IMR-90 (cell line): ENCODE data around the gene TMEM61. TPM values are rescaled to one million over a fixed set of nuclear protein-coding genes. Genes with fewer than 3 reads are reported as not detected.

ENCODE experiments used
- ATAC-seq: fragments of 200-7000 bp; cut with Tn5 transposase; 2 replicates; pipeline ENCODE4 v1.9.1; 2020; ENCODE audit warnings: low read depth, mild to moderate bottlenecking, moderate library complexity
- BruUV-seq: library from RNA; stranded (reverse); fragments of 400-500 nt; replicated peaks from 2 replicates; lab custom pipeline; 2021; lab: Mats Ljungman, UMichigan
- CTCF ChIA-PET: fragments of 300-600 bp; formaldehyde crosslinking; extraction: SDS; loops from one replicate; lab custom pipeline; 2021; ENCODE audit warnings: antibody characterized with exemption; lab: Yijun Ruan, JAX
- POLR2A ChIA-PET: fragments of 300-600 bp; sonication (Branson Sonifier 250); formaldehyde crosslinking; loops from one replicate; lab custom pipeline; 2022; ENCODE audit warnings: antibody characterized with exemption; ENCODE audit not compliant: unreplicated experiment; lab: Charles Lee
- DNase-seq: peaks from one replicate; pipeline ENCODE4 v3.0.0; 2013
- H2AFZ ChIP-seq: replicated peaks from 2 replicates; pipeline ENCODE3; 2013; ENCODE audit warnings: low read length, mild to moderate bottlenecking; ENCODE audit not compliant: poor library complexity
- H2AK5ac ChIP-seq: 2 replicates; pipeline ENCODE4 v1.6.1; 2013; ENCODE audit warnings: low read depth, low read length, inconsistent platforms
- H2AK9ac ChIP-seq: replicated peaks from 2 replicates; pipeline ENCODE3; 2013; ENCODE audit warnings: mild to moderate bottlenecking, low read depth, low read length, moderate library complexity; ENCODE audit not compliant: poor library complexity
- H2BK120ac ChIP-seq: 2 replicates; pipeline ENCODE4 v1.6.1; 2013; ENCODE audit warnings: low read depth, low read length, inconsistent platforms
- H2BK15ac ChIP-seq: 3 replicates; pipeline ENCODE4 v1.6.1; 2013; ENCODE audit warnings: low read depth, low read length, inconsistent platforms
- H2BK20ac ChIP-seq: 2 replicates; pipeline ENCODE4 v1.6.1; 2013; ENCODE audit warnings: low read depth, mild to moderate bottlenecking, inconsistent platforms, low read length, moderate library complexity
- H2BK5ac ChIP-seq: 2 replicates; pipeline ENCODE4 v1.6.1; 2013; ENCODE audit warnings: mild to moderate bottlenecking, low read depth, low read length, inconsistent platforms; ENCODE audit not compliant: poor library complexity, severe bottlenecking
- H3K14ac ChIP-seq: replicated peaks from 2 replicates; pipeline ENCODE4 v1.6.1; 2013; ENCODE audit warnings: low read depth, low read length, inconsistent platforms
- H3K18ac ChIP-seq: 2 replicates; pipeline ENCODE4 v1.6.1; 2013; ENCODE audit warnings: low read depth, low read length, control low read depth
- H3K23ac ChIP-seq: 2 replicates; pipeline ENCODE4 v1.6.1; 2013; ENCODE audit warnings: low read depth, low read length, inconsistent platforms
- H3K27ac ChIP-seq: 2 replicates; pipeline ENCODE4 v1.5.1; 2013; ENCODE audit warnings: mild to moderate bottlenecking, control low read depth, low read length; ENCODE audit not compliant: insufficient read depth
- H3K27me3 ChIP-seq: 2 replicates; pipeline ENCODE4 v1.6.1; 2013; ENCODE audit warnings: low read length; ENCODE audit not compliant: control insufficient read depth, insufficient read depth
- H3K36me3 ChIP-seq: 2 replicates; pipeline ENCODE4 v1.6.1; 2013; ENCODE audit warnings: low read length, mixed read lengths; ENCODE audit not compliant: control insufficient read depth, insufficient read depth
- H3K4ac ChIP-seq: 2 replicates; pipeline ENCODE4 v1.6.1; 2013; ENCODE audit warnings: low read depth, low read length, inconsistent platforms
- H3K4me1 ChIP-seq: 2 replicates; pipeline ENCODE4 v1.6.1; 2013; ENCODE audit warnings: low read length, mixed read lengths; ENCODE audit not compliant: control insufficient read depth, insufficient read depth
- H3K4me2 ChIP-seq: 2 replicates; pipeline ENCODE4 v1.6.1; 2013; ENCODE audit warnings: low read depth, mild to moderate bottlenecking, control low read depth, low read length, moderate library complexity
- H3K4me3 ChIP-seq: 2 replicates; pipeline ENCODE4 v1.5.1; 2013; ENCODE audit warnings: low read depth, mild to moderate bottlenecking, control low read depth, low read length, moderate library complexity; ENCODE audit not compliant: insufficient read depth
- H3K56ac ChIP-seq: 2 replicates; pipeline ENCODE4 v1.6.1; 2013; ENCODE audit warnings: low read length, inconsistent platforms; ENCODE audit not compliant: insufficient read depth; ENCODE audit errors: extremely low read depth
- H3K79me1 ChIP-seq, 2 experiments: 2 replicates each; pipeline ENCODE4 v1.6.1; 2013; ENCODE audit warnings: low read length in 2 of 2, inconsistent platforms in 1 of 2, low read depth in 1 of 2
- H3K9ac ChIP-seq: 2 replicates; pipeline ENCODE4 v1.6.1; 2013; ENCODE audit warnings: low read depth, low read length, control low read depth
- H3K9me1 ChIP-seq: 2 replicates; pipeline ENCODE4 v1.6.1; 2013; ENCODE audit warnings: low read length, inconsistent platforms; ENCODE audit not compliant: insufficient read depth
- H3K9me3 ChIP-seq: 2 replicates; pipeline ENCODE4 v1.6.1; 2013; ENCODE audit warnings: low read length; ENCODE audit not compliant: control insufficient read depth, insufficient read depth
- H4K20me1 ChIP-seq: 2 replicates; pipeline ENCODE4 v1.6.1; 2013; ENCODE audit warnings: low read length, inconsistent platforms; ENCODE audit not compliant: insufficient read depth
- H4K5ac ChIP-seq: 2 replicates; pipeline ENCODE4 v1.6.1; 2013; ENCODE audit warnings: mild to moderate bottlenecking, low read depth, low read length, control low read depth
- H4K8ac ChIP-seq, 2 experiments: 2 replicates each; pipeline ENCODE4 v1.6.1; 2013; ENCODE audit warnings: low read depth in 2 of 2, low read length in 2 of 2, control low read depth in 1 of 2, inconsistent platforms in 1 of 2
- H4K91ac ChIP-seq: 2 replicates; pipeline ENCODE4 v1.6.1; 2013; ENCODE audit warnings: low read depth, low read length, inconsistent platforms; ENCODE audit not compliant: insufficient read depth
- FOS ChIP-seq: fragments of 150-350 bp; IDR thresholded peaks from 2 replicates; pipeline ENCODE4 v1.6.1; 2016; ENCODE audit warnings: low read depth, low read length
- MXI1 ChIP-seq: IDR thresholded peaks from 2 replicates; pipeline ENCODE4 v1.6.1; 2012; ENCODE audit warnings: low read depth, mild to moderate bottlenecking, low read length, moderate library complexity, borderline replicate concordance
- POLR2A ChIP-seq: IDR thresholded peaks from 2 replicates; pipeline ENCODE4 v1.6.1; 2012; ENCODE audit warnings: mild to moderate bottlenecking, low read depth, low read length
- RAD21 ChIP-seq: IDR thresholded peaks from 2 replicates; pipeline ENCODE4 v1.6.1; 2012; ENCODE audit warnings: low read length, improper control_type of control experiment
- WGBS, 2 experiments: methylation state at CpG; one replicate each; pipeline versions ENCODE4 v1.1.5 to v1.1.7; 2013; ENCODE audit warnings: missing lambda C conversion rate in 2 of 2; ENCODE audit not compliant: insufficient read length in 1 of 2; ENCODE audit errors: extremely low coverage in 2 of 2; 5-methylcytosine and 5-hydroxymethylcytosine counted together
- dilution Hi-C: fragments of 300-500 bp; cut with HindIII; formaldehyde crosslinking; loops from one replicate; pipeline ENCODE4 v1.14.3; 2018; ENCODE audit warnings: low sequenced_read_pairs; ENCODE audit not compliant: unreplicated experiment
- in situ Hi-C: fragments of 300-500 bp; cut with MboI; formaldehyde crosslinking; loops from 3 replicates; pipeline ENCODE4 v1.14.3; 2019; ENCODE audit warnings: low sequenced_read_pairs, inconsistent platforms, mixed read lengths
- intact Hi-C: fragments of 100-400 bp; cut with micrococcal nuclease; formaldehyde crosslinking; loops from 2 replicates; pipeline ENCODE4 v1.10.0; 2022
- polyA plus RNA-seq, 3 experiments: library from polyadenylated mRNA; depleted of rRNA; stranded (reverse); fragments of >200 nt; gene quantifications; 2 replicates each; pipeline ENCODE4 v1.2.3, GENCODE V29; 2012; ENCODE audit warnings: low replicate concordance in 1 of 3
- total RNA-seq: library from RNA; depleted of rRNA; stranded (reverse); fragments of >200 nt; gene quantifications from 2 replicates; pipeline ENCODE4 v1.2.3, GENCODE V29; 2012
- TF ChIP-seq, protein P1 (sequence below): fragments of 150-350 bp; IDR thresholded peaks from 2 replicates; pipeline ENCODE4 v1.6.1; 2017; ENCODE audit warnings: mild to moderate bottlenecking, antibody characterized with exemption, low read length, low read depth
- TF ChIP-seq, protein P2 (sequence below): conservative IDR thresholded peaks from 2 replicates; pipeline ENCODE4 v1.5.1; 2012; ENCODE audit warnings: mild to moderate bottlenecking, low read depth, low read length, improper control_type of control experiment
- TF ChIP-seq, protein P3 (sequence below): fragments of 150-350 bp; IDR thresholded peaks from 2 replicates; pipeline ENCODE4 v1.6.1; 2016; ENCODE audit warnings: low read depth, mild to moderate bottlenecking, low read length, moderate library complexity, borderline replicate concordance

Gene TMEM61
- total and polyA plus RNA-seq, 2 of the 4 experiments (the other 2 are of a cell fraction), result not detected

DNA sequence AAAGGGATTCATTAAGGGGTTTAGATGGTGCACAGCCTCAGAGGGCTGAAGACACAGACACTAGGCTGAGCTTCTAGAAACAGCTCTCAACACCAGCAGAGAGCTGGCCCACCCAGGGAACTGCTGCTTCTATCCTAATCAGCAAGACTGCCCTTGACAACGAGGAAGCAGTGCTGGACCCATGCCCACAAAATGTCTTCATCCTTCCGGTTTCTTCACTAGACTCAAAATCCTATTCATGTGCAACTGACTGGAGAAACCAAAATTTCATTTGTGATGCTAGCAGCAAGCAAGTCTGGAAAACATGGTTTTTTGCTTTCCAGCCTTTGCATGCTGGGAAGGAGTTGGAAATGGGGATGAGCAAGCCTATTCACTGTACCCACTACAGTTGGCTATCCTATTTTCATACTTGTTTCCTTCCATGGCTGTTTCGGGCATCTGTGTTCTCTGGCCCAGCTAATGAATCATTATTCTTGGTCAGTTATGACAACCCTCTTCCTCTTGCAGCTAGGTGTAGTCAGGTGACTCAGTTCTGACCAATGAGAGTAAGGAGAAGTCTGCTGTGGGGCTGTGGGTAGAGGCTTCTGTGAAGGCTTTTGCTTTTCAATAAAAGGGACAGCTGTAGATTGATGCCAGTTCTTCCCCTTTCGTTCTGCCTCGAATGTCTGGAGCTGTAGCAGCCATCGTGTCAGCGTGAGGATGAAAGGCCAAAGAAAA lies 14.6 kb upstream of the TMEM61 start:
- DNase-seq (peak; percentile 45), ATAC-seq (no peak)
- no peaks in the 10 kb centered on the region for H3K79me1 ChIP-seq
- H3K4ac ChIP-seq, result no peak overlapping the region
- H2BK15ac ChIP-seq, result no peak overlapping the region
- H3K27ac ChIP-seq, result no peak overlapping the region
- H2AFZ ChIP-seq, result peak overlapping the region; percentile 39
- peaks cover 13% of the 10 kb centered on the region for H3K27me3 ChIP-seq
- peak overlapping the region in 1 of 2 experiments; percentile 17; a peak in 1 of 4 replicates for H4K8ac ChIP-seq
- no TSS peak for BruUV-seq
- H4K91ac ChIP-seq, result no peak overlapping the region
- intact Hi-C loops, result no loop called here
- no peak overlapping the region for H2BK5ac ChIP-seq
- in situ Hi-C loops, result no loop called here
- H3K4me3 ChIP-seq, result no peak overlapping the region
- TF ChIP-seq POLR2A, result no peak
- TF ChIP-seq, protein P1, sequence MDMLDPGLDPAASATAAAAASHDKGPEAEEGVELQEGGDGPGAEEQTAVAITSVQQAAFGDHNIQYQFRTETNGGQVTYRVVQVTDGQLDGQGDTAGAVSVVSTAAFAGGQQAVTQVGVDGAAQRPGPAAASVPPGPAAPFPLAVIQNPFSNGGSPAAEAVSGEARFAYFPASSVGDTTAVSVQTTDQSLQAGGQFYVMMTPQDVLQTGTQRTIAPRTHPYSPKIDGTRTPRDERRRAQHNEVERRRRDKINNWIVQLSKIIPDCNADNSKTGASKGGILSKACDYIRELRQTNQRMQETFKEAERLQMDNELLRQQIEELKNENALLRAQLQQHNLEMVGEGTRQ, result no peak
- TF ChIP-seq, protein P2, sequence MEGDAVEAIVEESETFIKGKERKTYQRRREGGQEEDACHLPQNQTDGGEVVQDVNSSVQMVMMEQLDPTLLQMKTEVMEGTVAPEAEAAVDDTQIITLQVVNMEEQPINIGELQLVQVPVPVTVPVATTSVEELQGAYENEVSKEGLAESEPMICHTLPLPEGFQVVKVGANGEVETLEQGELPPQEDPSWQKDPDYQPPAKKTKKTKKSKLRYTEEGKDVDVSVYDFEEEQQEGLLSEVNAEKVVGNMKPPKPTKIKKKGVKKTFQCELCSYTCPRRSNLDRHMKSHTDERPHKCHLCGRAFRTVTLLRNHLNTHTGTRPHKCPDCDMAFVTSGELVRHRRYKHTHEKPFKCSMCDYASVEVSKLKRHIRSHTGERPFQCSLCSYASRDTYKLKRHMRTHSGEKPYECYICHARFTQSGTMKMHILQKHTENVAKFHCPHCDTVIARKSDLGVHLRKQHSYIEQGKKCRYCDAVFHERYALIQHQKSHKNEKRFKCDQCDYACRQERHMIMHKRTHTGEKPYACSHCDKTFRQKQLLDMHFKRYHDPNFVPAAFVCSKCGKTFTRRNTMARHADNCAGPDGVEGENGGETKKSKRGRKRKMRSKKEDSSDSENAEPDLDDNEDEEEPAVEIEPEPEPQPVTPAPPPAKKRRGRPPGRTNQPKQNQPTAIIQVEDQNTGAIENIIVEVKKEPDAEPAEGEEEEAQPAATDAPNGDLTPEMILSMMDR, result no peak
- no peak for TF ChIP-seq RAD21
- TF ChIP-seq, protein P3, sequence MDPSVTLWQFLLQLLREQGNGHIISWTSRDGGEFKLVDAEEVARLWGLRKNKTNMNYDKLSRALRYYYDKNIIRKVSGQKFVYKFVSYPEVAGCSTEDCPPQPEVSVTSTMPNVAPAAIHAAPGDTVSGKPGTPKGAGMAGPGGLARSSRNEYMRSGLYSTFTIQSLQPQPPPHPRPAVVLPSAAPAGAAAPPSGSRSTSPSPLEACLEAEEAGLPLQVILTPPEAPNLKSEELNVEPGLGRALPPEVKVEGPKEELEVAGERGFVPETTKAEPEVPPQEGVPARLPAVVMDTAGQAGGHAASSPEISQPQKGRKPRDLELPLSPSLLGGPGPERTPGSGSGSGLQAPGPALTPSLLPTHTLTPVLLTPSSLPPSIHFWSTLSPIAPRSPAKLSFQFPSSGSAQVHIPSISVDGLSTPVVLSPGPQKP, result no peak
- no peak for TF ChIP-seq FOS
- no peak for TF ChIP-seq MXI1
- no peak overlapping the region for H2AK5ac ChIP-seq
- CTCF ChIA-PET, result interaction anchor here (0.7 to 1.1 kb wide), 2 partner anchors 16 to 21 kb away, joined by 3 read pairs; no protein-coding TSS in a partner anchor
- WGBS, 2 experiments, result no CpG with 5 or more reads among the region's 7 CpGs
- H3K9ac ChIP-seq, result no peak overlapping the region
- dilution Hi-C loops, result no loop called here
- H2AK9ac ChIP-seq, result peak overlapping the region; percentile 13
- POLR2A ChIA-PET, result no interaction called here
- no peak overlapping the region for H3K23ac ChIP-seq
- no peak overlapping the region for H3K56ac ChIP-seq
- no peak overlapping the region for H2BK120ac ChIP-seq
- no peak overlapping the region for H4K5ac ChIP-seq
- no peaks in the 10 kb centered on the region for H3K9me3 ChIP-seq
- H4K20me1 ChIP-seq, result no peaks in the 10 kb centered on the region
- 0 out of 2 replicates have a peak, but pooled peaks cover 3% of the 10 kb centered on the region for H3K9me1 ChIP-seq
- H2BK20ac ChIP-seq, result no peak overlapping the region
- no peak overlapping the region for H3K18ac ChIP-seq
- no peaks in the 10 kb centered on the region for H3K36me3 ChIP-seq
- H3K4me2 ChIP-seq, result no peak overlapping the region
- no peaks in the 10 kb centered on the region for H3K4me1 ChIP-seq
- H3K14ac ChIP-seq, result no peak overlapping the region
